OCI-LY1 (cell line): ENCODE data around the gene DNAJC6.

ENCODE experiments used
- H2AFZ ChIP-seq: fragments of 200-600 bp; sonication (generic), shearing (Covaris generic); 2 replicates; pipeline ENCODE4 v1.6.0; 2014; ENCODE audit warnings: antibody characterized with exemption, mild to moderate bottlenecking, low read length
- H3F3A ChIP-seq: fragments of 200-600 bp; sonication (generic), shearing (Covaris generic); 2 replicates; pipeline ENCODE4 v1.6.0; 2014; ENCODE audit warnings: mild to moderate bottlenecking, antibody characterized with exemption, low read length, moderate library complexity; ENCODE audit not compliant: insufficient read depth
- H3K27ac ChIP-seq: fragments of 200-600 bp; sonication (generic); 2 replicates; pipeline ENCODE4 v1.5.1; 2014; ENCODE audit warnings: low read length, mixed run types, mild to moderate bottlenecking, low read depth; ENCODE audit not compliant: poor library complexity, severe bottlenecking
- H3K27me3 ChIP-seq: fragments of 200-600 bp; sonication (generic); 2 replicates; pipeline ENCODE4 v1.6.0; 2014; ENCODE audit warnings: antibody characterized with exemption, mild to moderate bottlenecking, low read length, moderate library complexity; ENCODE audit not compliant: insufficient read depth
- H3K36me3 ChIP-seq: fragments of 200-600 bp; sonication (generic); 2 replicates; pipeline ENCODE4 v1.6.1; 2014; ENCODE audit warnings: mild to moderate bottlenecking, antibody characterized with exemption, low read length, moderate library complexity, mixed read lengths; ENCODE audit not compliant: insufficient read depth
- H3K4me1 ChIP-seq: fragments of 200-600 bp; sonication (generic); 2 replicates; pipeline ENCODE4 v1.5.1; 2014; ENCODE audit warnings: mild to moderate bottlenecking, low read length, moderate library complexity; ENCODE audit not compliant: insufficient read depth, severe bottlenecking
- H3K4me2 ChIP-seq: fragments of 200-600 bp; sonication (generic), shearing (Covaris generic); 2 replicates; pipeline ENCODE4 v1.6.1; 2014; ENCODE audit warnings: low read length
- H3K4me3 ChIP-seq: fragments of 200-600 bp; sonication (generic); 2 replicates; pipeline ENCODE4 v1.5.1; 2014; ENCODE audit warnings: low read length, low read depth, mild to moderate bottlenecking, mixed read lengths; ENCODE audit not compliant: poor library complexity, severe bottlenecking
- H3K79me2 ChIP-seq: fragments of 200-600 bp; shearing (Covaris generic); 2 replicates; pipeline ENCODE4 v1.6.1; 2016; ENCODE audit warnings: mixed run types, low read length, mixed read lengths; ENCODE audit not compliant: insufficient read depth
- H3K9ac ChIP-seq: fragments of 200-600 bp; sonication (generic), shearing (Covaris generic); 2 replicates; pipeline ENCODE4 v1.6.1; 2014; ENCODE audit warnings: mild to moderate bottlenecking, low read length, mixed read lengths
- H3K9me2 ChIP-seq: fragments of 200-600 bp; sonication (generic), shearing (Covaris generic); 2 replicates; pipeline ENCODE4 v1.6.1; 2014; ENCODE audit warnings: low read depth, mild to moderate bottlenecking, low read length, mixed read lengths
- H3K9me3 ChIP-seq: fragments of 200-600 bp; shearing (Covaris generic); 2 replicates; pipeline ENCODE4 v1.6.1; 2014; ENCODE audit warnings: low read length, mixed read lengths
- H4K20me1 ChIP-seq: fragments of 200-600 bp; sonication (generic), shearing (Covaris generic); 2 replicates; pipeline ENCODE4 v1.6.0; 2016; ENCODE audit warnings: mild to moderate bottlenecking, low read length; ENCODE audit not compliant: insufficient read depth
- CTCF ChIP-seq: fragments of 200-600 bp; sonication (generic), shearing (Covaris generic); IDR thresholded peaks from 2 replicates; pipeline ENCODE4 v1.5.1; 2017; ENCODE audit warnings: mild to moderate bottlenecking, antibody characterized with exemption, low read length, moderate library complexity, mixed read lengths
- EZH2 ChIP-seq: fragments of 200-600 bp; sonication (generic), shearing (Covaris generic); IDR thresholded peaks from 2 replicates; pipeline ENCODE4 v1.8.0; 2017; ENCODE audit warnings: borderline replicate concordance, mixed run types, mild to moderate bottlenecking, antibody characterized with exemption, low read length, moderate library complexity, mixed read lengths

Gene DNAJC6

GRCh38 chr1:65334081-65334480 is 24.7 kb downstream of the DNAJC6 start:
- Histone ChIP-seq H3K36me3 (no peaks in the 10 kb centered on the region), H3K27ac (no peak overlapping the region), H3K27me3 (no peaks in the 10 kb centered on the region), H3K4me1 (no peaks in the 10 kb centered on the region), H3F3A (no peaks in the 10 kb centered on the region), H3K79me2 (no peaks in the 10 kb centered on the region), H3K9me3 (no peaks in the 10 kb centered on the region), H3K4me2 (no peak overlapping the region), H3K9me2 (no peaks in the 10 kb centered on the region), H3K9ac (no peak overlapping the region), H3K4me3 (no peak overlapping the region), H4K20me1 (no peaks in the 10 kb centered on the region), H2AFZ (no peak overlapping the region)
- no peak for TF ChIP-seq EZH2
- TF ChIP-seq CTCF = no peak

GRCh38 chr1:65339866-65340468 is 30.6 kb downstream of the DNAJC6 start:
- no peaks in the 10 kb centered on the region for H3K27me3 ChIP-seq
- no peaks in the 10 kb centered on the region for H3K4me1 ChIP-seq
- H4K20me1 ChIP-seq = no peaks in the 10 kb centered on the region
- TF ChIP-seq EZH2 (no peak), CTCF (no peak)
- H3K27ac ChIP-seq = no peak overlapping the region
- H2AFZ ChIP-seq = no peak overlapping the region
- H3K4me3 ChIP-seq = no peak overlapping the region
- H3K79me2 ChIP-seq = no peaks in the 10 kb centered on the region
- H3K9ac ChIP-seq = no peak overlapping the region
- no peak overlapping the region for H3K4me2 ChIP-seq
- H3K9me2 ChIP-seq = no peaks in the 10 kb centered on the region
- H3F3A ChIP-seq = no peaks in the 10 kb centered on the region
- H3K9me3 ChIP-seq = no peaks in the 10 kb centered on the region
- H3K36me3 ChIP-seq = no peaks in the 10 kb centered on the region

- Histone ChIP-seq H3K79me2 (no peaks in the 10 kb centered on the region), H3K9me2 (no peaks in the 10 kb centered on the region), H2AFZ (no peak overlapping the region), H3K27ac (no peak overlapping the region), H3K9ac (no peak overlapping the region), H4K20me1 (no peaks in the 10 kb centered on the region), H3K9me3 (no peaks in the 10 kb centered on the region), H3F3A (no peaks in the 10 kb centered on the region), H3K4me2 (no peak overlapping the region), H3K4me1 (no peaks in the 10 kb centered on the region), H3K36me3 (no peaks in the 10 kb centered on the region), H3K27me3 (no peaks in the 10 kb centered on the region), H3K4me3 (no peak overlapping the region)
- TF ChIP-seq CTCF (no peak), EZH2 (no peak)
Observed at GRCh38 chr1:65341381-65341780, 32.0 kb downstream of the DNAJC6 start.
